Measurements from ENCODE around the gene LRRTM2.
"Not testable (repeated sequence)": the region's sequence is repeated elsewhere in the genome, so short reads cannot be mapped to it uniquely, and the experiment has no call there.

The LRRTM2 gene, protein sequence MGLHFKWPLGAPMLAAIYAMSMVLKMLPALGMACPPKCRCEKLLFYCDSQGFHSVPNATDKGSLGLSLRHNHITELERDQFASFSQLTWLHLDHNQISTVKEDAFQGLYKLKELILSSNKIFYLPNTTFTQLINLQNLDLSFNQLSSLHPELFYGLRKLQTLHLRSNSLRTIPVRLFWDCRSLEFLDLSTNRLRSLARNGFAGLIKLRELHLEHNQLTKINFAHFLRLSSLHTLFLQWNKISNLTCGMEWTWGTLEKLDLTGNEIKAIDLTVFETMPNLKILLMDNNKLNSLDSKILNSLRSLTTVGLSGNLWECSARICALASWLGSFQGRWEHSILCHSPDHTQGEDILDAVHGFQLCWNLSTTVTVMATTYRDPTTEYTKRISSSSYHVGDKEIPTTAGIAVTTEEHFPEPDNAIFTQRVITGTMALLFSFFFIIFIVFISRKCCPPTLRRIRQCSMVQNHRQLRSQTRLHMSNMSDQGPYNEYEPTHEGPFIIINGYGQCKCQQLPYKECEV

DNA sequence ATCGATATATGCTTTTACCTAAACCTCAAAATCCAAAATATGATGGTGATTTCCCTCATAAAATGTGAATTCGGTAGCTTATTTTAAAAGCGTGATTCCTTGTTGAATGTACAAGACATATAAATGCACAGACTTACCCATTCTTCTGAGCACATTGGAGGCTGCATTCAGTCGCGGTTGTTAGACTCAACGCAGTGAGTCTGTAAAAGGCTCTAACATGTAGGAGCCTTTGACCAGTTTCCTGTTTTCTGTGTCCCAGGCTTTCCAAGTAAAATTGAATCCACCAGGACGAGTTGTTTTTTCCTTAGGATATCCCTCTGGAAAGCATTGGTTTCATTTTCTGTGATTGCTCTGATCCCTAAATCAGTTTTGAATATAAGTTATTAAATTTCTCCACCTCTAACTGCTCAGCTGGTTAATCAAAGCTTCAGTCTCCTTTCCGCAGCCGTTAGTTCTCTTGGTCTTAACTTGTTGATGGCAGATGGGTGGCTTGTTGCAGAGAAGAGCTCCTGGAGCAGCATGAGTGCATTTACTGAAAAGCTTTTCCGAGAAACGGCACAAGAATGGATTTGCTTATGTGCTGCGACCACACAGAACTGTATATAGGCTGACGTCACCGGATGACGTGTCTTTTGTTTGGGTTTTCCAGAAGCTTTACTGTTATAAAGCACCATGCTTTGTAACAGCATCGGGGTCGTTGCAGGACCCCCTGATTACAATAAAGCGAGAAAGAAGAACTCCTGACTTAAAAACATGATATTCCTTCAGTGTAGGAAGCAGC lies at the start of gene LRRTM2:
Gene LRRTM2 (minus strand): TSS at position 565 of the 781 bp plus-strand sequence. CDS start 424 bp downstream, at position 141.
- no peak for DNase-seq (ENCODE audit: low read depth in 1 of 2, low spot score in 1 of 2)

DNA sequence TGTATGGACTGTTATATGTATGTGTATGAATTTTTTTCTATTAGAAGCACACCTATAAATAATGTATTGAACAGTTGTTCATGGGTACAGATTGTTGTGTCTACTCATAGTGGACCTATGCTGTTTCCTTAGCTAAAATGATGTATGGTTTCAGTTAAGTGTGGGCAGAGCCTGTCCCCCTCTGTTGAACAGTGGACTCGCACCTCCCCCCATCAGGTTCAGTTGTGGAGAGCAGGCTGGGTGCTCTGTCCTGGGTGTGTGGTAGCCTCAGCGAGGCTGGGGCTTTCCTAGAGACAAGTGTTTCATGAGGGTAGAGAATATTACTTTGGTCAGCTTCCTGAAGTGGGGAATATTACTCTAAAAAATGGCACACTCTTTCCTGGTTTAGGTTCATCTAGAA lies 47.4 kb upstream of the LRRTM2 start:
- DNase-seq (ENCODE audit: low read depth in 1 of 2, low spot score in 1 of 2), result no peak

DNA sequence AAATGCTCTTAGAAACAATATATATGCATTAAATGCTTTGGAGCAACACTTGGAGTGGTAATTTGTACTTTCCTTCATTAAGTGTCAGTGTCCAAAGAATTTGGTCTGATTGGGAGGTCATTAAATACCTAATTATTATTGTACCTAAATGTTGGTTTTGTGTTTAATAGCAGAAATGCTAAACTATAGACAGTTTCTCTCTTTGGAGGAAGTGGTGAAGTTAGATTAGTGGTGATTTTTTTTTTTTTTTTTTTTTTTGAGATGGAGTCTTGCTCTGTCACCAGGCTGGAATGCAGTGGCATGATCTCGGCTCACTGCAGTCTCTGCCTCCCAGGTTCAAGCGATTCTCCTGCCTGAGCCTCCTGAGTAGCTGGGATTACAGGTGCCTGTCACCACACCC lies 46.2 kb upstream of the LRRTM2 start:
- not testable (repeated sequence) for DNase-seq (ENCODE audit: low read depth in 1 of 2, low spot score in 1 of 2)

DNA sequence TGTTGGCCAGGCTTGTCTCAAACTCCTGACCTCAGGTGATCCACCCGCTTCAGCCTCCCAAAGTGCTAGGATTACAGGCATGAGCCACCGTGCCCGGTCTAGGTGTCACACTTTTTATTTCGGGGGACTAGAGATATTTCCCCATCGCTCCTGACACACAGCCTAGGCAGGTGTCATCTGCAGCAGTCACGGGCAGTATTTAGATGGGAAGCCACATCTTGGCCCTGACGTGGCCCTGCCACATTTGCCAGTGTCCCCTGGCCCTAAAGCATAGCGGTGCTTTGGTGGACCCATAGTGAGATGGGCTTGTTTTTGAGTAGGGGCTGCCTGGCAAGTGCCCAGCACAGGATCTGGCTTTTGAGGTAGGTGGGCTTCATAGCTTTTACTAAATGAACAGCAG lies 45.0 kb upstream of the LRRTM2 start:
- no peak for DNase-seq (ENCODE audit: low read depth in 1 of 2, low spot score in 1 of 2)

DNA sequence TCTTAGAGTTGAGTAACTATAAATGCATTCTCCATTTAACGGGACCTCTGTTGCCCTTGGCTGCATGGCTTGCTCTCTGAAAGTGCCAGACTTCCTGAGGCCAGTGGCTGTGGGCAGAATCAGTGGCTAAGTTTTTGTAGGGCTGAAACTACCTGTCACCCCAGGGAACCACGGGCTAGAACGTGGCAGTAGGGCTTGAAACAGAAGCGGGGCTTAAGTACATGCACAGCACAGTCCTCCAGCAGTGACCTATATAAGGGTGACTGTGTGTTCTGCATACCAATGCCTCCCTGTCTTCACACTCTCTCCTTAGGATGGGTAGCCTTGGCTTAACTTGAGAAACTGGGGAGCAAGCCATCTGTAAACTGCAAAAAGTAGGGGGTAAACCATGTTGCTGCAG lies 43.6 kb upstream of the LRRTM2 start:
- no peak for DNase-seq (ENCODE audit: low read depth in 1 of 2, low spot score in 1 of 2)

DNA sequence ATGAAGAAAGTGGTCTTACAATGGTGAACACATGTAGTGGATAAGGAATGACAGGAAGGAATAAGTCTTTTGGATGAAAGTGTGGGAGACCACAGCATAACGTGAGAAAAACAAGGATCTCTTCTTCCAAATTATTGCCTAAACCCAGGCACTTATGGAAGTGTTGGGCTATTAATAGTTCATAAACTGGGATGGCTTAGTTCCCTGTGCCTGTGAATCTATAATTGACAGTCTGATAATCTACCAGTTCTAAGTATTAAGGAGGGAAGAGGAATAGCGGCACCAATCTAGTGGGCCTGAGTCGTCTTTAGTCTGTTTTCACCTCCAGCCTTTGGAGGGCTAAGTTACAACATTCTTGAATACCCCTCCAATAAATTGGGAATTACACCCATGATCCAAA lies 39.2 kb upstream of the LRRTM2 start:
- DNase-seq (ENCODE audit: low read depth in 1 of 2, low spot score in 1 of 2), result no peak

DNA sequence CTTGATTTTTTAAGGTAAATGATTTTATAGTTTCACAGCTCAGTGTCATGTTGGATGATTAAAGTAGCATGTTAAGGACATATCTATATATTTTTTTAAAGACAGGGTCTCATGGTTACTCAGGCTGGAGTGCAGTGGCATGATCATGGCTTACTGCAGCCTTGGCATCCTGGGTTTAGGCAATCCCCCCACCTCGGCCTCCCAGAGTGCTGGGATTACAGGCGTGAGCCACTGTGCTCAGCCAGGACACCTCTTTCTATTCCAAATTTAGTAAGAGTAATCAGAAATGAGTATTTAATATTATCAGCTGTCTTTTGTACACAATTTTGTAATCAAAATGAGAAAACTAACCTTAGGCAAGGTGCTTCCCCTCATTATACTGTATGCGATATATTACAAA lies 38.6 kb upstream of the LRRTM2 start:
- DNase-seq (ENCODE audit: low read depth in 1 of 2, low spot score in 1 of 2), result no peak

DNA sequence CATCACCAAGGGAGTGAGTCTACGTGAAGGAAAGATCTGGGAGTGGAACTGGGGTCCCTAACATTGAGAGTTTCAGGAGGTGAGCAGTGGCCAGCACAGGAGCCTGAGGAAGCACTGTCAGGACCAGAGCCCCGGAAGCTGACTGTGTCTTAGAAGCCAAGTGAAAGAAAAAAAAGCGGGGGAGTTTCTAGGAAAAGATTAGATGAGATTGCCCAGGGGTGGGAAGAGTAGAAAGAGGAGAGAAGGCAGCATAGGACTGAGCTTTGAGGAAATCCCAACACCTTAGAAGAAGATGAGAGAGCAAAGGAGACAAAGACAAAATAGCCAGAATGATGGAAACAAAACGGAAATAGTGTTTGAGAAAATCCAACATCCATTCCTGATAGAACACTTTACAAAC lies 37.0 kb upstream of the LRRTM2 start:
- DNase-seq (ENCODE audit: low read depth in 1 of 2, low spot score in 1 of 2), result no peak

DNA sequence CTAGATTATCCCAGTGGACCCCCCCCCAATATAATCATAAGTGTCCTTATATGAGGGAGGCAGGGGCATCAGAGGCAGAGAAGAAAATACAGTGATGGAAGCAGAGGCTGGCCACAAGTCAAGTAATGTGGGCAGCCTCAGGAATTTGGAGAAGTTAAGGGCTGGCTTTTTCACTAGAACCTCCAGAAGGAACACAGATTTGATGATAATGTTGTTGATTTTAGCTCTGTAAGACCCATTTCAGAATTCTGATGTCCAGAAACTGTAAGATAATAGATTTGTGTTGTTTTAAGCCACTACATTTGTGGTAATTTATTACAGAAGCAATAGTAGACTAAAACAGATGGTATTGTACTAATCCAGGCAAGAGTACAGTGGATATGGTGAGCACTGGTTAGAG lies 36.3 kb upstream of the LRRTM2 start:
- DNase-seq (ENCODE audit: low read depth in 1 of 2, low spot score in 1 of 2), result no peak

DNA sequence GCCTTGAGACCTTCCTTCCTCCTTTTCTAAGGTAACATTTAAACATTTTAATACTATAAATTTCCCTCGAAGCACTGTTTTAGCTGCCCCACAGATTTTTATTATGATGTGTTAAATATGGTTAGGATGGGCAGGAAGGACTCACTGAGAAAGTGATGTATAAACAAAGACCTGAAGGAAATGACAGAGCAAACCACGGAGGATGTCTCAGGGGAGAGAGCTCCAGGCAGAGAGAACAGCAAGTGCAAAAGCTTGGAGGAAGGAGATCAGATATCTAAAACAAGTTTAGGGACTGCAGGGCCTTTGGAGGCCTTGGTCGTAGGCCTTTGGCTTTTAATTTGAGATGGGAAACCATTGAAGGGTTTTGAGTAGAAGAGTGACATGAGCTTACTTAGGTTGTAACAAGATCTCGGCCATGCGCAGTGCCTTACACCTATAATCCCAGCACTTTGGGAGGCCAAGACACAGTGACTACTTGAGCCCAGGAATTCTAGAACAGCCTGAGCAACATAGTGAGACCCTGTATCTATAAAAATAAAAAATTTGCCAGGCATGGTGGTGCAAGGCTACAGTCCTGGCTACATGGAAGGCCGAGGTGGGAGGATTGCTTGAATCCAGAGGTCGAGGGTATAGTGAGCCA lies 35.5 kb upstream of the LRRTM2 start:
- DNase-seq (ENCODE audit: low read depth in 1 of 2, low spot score in 1 of 2), result no peak

DNA sequence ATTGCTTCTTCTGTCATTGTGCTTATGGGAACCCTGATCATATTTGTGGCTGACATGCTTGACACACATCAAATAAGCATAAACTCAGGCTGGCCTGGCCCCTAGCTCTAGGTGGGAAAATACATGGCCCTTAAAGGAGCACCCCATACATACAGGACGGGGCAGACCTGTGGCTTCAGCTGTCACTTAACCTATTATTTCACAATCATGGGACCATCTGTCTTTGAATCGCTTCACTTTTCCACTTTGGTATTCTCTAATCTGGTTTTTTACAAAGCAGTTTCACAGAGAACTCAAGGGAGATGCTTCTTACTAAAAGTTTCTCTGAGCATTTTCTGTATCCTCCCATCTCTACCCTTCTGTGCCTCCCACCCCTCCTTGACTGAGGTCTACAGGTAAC lies 34.6 kb upstream of the LRRTM2 start:
- DNase-seq (ENCODE audit: low read depth in 1 of 2, low spot score in 1 of 2), result no peak

DNA sequence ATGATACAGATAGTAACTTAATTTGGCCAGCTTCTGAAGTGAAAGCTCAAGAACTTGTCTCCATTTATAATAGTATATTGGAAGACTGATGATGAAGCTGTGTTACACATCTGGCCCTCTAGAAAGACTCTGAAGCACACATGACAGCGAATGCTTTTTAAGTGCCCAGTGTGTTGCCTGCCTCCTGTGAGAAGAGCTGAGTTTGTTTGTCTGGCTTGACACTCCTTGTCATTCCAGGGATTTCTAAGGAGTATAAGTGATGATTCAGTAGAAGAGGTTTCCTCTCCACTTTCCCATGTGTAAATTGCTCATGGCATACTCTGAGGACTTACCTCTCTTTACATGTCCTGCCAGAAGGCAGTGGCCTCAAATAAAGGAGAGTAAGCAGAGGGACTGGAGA lies 30.4 kb upstream of the LRRTM2 start:
- DNase-seq (ENCODE audit: low read depth in 1 of 2, low spot score in 1 of 2), result no peak

DNA sequence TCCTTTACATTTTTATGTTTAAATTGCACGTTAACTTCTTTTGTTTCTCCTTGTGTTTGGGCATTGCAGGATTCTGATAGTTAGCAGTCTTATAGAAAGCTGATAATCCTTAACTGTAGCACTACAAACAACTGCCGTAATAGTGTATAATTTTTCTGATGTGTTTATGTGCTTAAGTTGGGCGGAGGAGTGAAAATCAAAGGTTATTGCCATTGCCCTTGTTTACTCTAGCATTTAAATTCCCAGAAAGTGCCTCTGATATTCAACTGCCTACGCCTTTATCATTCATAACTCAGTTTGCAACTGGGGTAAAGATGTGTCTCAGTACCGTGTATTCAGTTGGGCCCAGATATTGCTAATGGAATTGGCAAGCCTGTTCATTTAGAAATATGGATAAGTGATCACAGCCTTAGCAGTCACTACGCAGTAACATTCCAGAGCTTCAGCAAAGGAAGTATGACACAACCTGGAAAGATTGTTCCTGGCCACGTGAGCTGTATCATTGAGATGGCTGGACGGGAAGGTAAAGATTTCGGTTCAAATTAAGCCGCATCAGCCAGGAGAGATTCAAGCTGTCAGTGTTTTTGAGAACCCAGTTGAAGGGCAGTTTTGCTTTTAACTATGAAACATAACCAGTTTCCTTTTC lies 28.1 kb upstream of the LRRTM2 start:
- DNase-seq (ENCODE audit: low read depth in 1 of 2, low spot score in 1 of 2), result no peak

DNA sequence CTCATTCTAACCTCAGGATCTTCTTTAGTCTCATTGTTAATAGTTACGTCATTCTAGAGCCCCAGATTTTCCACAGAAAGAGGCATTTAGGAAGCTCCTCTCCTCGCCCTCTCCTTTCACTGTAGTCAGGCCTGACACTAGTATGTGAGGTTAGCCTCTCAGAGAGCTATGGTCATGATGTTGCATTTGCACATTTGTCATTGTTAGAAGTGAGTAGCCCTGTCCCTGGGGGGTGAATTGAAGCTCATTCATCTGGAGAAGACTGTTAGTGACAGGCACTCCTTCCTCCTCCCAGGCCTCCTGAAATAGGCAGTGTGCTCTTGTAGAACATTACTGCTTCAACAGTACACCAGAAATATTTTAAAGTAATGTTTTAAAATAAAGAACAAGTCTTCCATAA lies 26.6 kb upstream of the LRRTM2 start:
- no peak for DNase-seq (ENCODE audit: low read depth in 1 of 2, low spot score in 1 of 2)

DNA sequence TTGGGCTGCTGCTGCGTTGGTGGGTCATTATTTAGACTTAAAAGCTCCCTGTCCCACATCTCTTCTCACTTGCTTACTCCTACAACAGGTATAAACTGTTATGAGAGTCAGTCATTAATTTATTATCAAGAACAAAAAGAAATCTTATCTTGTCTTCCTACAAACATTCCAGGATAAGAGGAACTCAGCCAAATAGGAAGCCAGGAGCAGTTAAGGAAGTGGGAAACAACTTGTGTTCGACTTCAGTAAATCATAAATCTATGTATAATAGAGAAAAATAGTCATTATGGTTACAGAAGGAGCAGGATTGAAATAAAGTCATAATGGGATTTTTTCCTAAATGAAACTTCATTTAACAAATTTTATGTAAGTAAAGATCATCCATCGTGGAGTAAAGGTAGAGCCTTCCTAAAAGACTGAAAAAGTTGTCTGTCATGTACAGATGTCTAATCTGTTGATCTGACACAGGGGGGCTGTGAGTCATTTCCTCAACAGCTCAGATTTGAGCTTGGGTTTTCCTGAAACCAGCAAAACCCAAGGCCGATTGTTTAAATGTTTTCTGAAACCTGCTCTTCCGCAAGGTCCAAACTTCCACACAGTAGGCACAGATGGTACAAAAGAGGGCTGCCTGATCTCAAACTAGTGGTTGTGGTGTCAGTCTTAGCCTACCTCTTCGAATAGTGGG lies 25.3 kb upstream of the LRRTM2 start:
- no peak for DNase-seq (ENCODE audit: low read depth in 1 of 2, low spot score in 1 of 2)

DNA sequence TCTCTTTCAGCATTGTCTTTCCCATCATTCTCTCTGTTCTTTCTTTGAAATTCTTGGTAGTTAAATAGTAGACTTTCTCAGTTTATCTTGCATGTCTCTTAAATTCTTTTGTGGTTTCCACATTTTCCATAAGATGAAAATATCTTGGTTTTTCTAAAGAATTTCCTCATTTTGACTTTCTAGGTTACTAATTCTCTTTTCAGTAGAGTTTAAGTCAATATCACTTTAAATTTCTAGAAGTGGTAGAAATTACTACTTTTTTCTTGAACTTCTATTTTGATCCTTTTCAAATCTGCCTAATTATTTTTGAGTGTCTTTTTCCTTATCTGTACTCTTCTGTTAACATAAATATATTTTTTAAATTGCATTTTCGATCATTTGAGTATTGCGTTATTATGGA lies 23.6 kb upstream of the LRRTM2 start:
- DNase-seq (ENCODE audit: low read depth in 1 of 2, low spot score in 1 of 2), result no peak

DNA sequence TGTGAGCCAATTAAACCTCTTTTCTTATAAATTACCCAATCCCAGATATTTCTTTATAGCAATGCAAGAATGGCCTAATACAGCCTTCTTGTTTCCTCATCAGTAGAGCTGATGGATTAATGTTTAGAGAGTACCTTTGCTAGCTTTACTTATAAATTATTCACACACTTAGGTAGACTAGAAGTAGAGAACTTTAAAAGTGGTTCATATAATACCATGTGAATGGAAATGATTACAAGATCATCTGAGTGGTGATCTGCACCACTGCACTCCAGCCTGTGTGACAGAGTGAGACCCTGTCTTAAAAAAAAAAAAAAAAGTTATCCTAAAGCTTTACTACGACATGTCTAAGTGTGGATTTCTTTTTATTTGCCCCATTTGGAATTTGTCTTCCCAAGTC lies 23.2 kb upstream of the LRRTM2 start:
- no peak for DNase-seq (ENCODE audit: low read depth in 1 of 2, low spot score in 1 of 2)

DNA sequence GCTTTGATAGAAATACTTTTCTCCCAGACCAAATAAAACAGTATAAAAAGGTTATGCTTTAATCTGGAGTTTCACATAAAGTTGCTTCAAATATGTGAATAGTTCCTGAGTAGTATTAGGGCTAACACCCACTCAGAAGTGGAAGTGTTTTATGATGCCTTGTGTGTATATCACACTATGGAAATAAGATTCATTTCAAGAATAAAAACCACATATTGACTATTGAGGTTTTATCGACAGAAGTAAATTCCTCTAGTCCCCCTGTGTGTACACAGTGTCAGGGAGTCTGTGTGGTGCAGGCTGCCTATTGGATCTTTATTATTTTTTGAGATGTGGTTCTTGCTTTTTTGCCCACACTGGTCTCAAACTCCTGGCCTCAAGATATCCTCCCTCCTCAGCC lies 20.8 kb upstream of the LRRTM2 start:
- no peak for DNase-seq (ENCODE audit: low read depth in 1 of 2, low spot score in 1 of 2)

DNA sequence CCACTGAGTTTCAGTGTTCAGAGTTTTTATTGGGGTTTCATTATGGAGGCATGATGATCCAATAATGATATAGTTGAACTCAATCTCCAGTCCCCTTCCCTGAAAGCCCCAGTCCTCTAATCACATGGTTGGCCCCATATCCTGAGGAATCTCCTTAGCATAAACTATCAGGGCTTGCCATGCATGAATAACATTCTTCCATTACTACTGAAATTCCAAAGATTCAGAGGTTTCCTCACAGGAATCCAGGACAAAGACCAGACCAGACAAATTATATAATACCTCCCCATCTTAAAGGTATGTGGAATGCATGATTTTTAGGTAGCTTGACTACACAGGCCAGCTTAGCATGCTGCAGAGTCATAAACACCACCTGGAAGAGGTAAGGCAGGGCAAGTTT lies 15.5 kb upstream of the LRRTM2 start:
- DNase-seq (ENCODE audit: low read depth in 1 of 2, low spot score in 1 of 2), result no peak

DNA sequence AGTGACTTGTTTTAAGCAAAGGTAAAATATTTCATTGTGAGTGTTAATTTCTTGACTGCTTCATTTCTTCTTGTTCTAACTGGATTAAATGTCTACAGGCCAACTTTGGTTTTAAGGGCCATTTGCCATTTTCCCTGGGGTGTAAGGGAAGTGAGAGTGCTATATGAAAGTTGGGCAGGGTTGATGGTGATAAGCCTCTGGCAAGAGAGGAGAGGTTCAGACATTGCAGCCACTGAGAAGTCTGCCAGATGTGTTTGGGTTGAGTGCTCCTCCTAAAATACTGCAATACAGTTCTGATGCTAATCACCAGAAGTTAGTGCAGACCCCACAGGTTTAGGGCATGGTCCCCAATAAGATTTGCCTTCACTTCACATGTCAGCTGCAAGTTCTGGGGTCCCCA lies 14.9 kb upstream of the LRRTM2 start:
- no peak for DNase-seq (ENCODE audit: low read depth in 1 of 2, low spot score in 1 of 2)

DNA sequence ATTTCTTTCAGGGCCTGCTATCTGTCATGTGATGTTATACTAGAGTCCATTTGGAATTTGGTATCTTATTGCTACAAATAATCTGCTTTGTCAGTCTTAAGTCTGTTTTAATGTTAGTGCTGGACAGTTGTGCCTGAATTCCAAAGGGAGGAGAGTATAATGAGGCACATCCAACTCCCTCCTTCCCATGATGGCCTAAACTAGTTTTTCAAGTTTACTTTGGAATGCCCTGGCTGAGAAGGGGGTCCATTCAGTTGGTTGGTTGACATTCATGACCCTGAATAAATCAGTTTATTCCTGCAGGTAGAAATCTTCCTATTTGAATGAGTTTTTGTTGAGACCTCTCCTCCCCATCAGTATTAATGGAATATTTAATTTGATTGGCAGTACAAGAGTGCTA lies 9.4 kb upstream of the LRRTM2 start:
- no peak for DNase-seq (ENCODE audit: low read depth in 1 of 2, low spot score in 1 of 2)
